Stimulated activated CD4-positive, alpha-beta T cell treated with anti-CD3 and anti-CD28 coated beads, Interleukin-2, amount 100 ng/mL, for 4 hours (primary cell): ENCODE measurements around the gene SH3PXD2A.

ENCODE experiments used
- DNase-seq: peaks from one replicate; pipeline ENCODE4 v3.0.0-alpha.2; 2020; ENCODE audit warnings: low read depth

The SH3PXD2A gene

GRCh38 chr10:103603382-103603781 lies 252.0 kb downstream of the SH3PXD2A start:
- no peak for DNase-seq

GRCh38 chr10:103602852-103603155 lies 252.6 kb downstream of the SH3PXD2A start:
- no peak for DNase-seq

- DNase-seq, result no peak
These were observed 253.1 kb downstream of the SH3PXD2A start for GRCh38 chr10:103602028-103602851.

GRCh38 chr10:103600956-103601569 lies 254.3 kb downstream of the SH3PXD2A start:
- no peak for DNase-seq

GRCh38 chr10:103600325-103600724 lies 255.1 kb downstream of the SH3PXD2A start:
- no peak for DNase-seq

- DNase-seq, result no peak
These were observed 255.5 kb downstream of the SH3PXD2A start for GRCh38 chr10:103599907-103600306.

GRCh38 chr10:103599211-103599610 lies 256.2 kb downstream of the SH3PXD2A start:
- no peak for DNase-seq

- DNase-seq, result no peak
These were observed 256.7 kb downstream of the SH3PXD2A start for GRCh38 chr10:103598654-103599115.

- no peak for DNase-seq
These were observed 258.4 kb downstream of the SH3PXD2A start for GRCh38 chr10:103597003-103597402.

GRCh38 chr10:103595933-103596726 lies 259.2 kb downstream of the SH3PXD2A start:
- no peak for DNase-seq

GRCh38 chr10:103593022-103593570 lies 262.3 kb downstream of the SH3PXD2A start:
- DNase-seq, result no peak

GRCh38 chr10:103592186-103593021 lies 263.0 kb downstream of the SH3PXD2A start:
- DNase-seq, result peak; percentile 16

- no peak for DNase-seq
These were observed 264.6 kb downstream of the SH3PXD2A start for GRCh38 chr10:103590744-103591291.

- no peak for DNase-seq
These were observed 265.3 kb downstream of the SH3PXD2A start for GRCh38 chr10:103590060-103590459.

GRCh38 chr10:103589074-103589630 lies 266.2 kb downstream of the SH3PXD2A start:
- no peak for DNase-seq

GRCh38 chr10:103587073-103587472 lies 268.3 kb downstream of the SH3PXD2A start:
- DNase-seq, result no peak

- DNase-seq, result no peak
These were observed 270.4 kb downstream of the SH3PXD2A start for GRCh38 chr10:103585011-103585405.

- DNase-seq, result peak; percentile 67
These were observed 271.0 kb downstream of the SH3PXD2A start for GRCh38 chr10:103584216-103585010.

GRCh38 chr10:103583871-103584215 lies 271.5 kb downstream of the SH3PXD2A start:
- DNase-seq, result no peak
